AG09309 (cell line): ENCODE results near the gene NRL.
A peak's percentile ranks its signal among the peaks of the same experiment; 100 is the strongest.
"Not testable (repeated sequence)": the region's sequence is repeated elsewhere in the genome, so short reads cannot be mapped to it uniquely, and the experiment has no call there.

Experiments used
- DNase-seq: peaks from one replicate; pipeline ENCODE4 v3.0.0-alpha.2; 2010; ENCODE audit warnings: low read depth
- H3K4me3 ChIP-seq: 2 replicates; pipeline ENCODE4 v1.5.1; 2011; ENCODE audit warnings: mild to moderate bottlenecking, low read depth, low read length, moderate library complexity; ENCODE audit not compliant: control insufficient read depth
- TF ChIP-seq, protein P1 (sequence below): IDR thresholded peaks from 2 replicates; pipeline ENCODE4 v1.5.1; 2011; ENCODE audit warnings: mild to moderate bottlenecking, low read depth, low read length, inconsistent platforms; ENCODE audit not compliant: insufficient read depth, control insufficient read depth; ENCODE audit errors: missing control alignments

Gene NRL

GRCh38 chr14:24040692-24041091 lies 74.1 kb downstream of the NRL start:
- no peak for DNase-seq
- TF ChIP-seq, protein P1, sequence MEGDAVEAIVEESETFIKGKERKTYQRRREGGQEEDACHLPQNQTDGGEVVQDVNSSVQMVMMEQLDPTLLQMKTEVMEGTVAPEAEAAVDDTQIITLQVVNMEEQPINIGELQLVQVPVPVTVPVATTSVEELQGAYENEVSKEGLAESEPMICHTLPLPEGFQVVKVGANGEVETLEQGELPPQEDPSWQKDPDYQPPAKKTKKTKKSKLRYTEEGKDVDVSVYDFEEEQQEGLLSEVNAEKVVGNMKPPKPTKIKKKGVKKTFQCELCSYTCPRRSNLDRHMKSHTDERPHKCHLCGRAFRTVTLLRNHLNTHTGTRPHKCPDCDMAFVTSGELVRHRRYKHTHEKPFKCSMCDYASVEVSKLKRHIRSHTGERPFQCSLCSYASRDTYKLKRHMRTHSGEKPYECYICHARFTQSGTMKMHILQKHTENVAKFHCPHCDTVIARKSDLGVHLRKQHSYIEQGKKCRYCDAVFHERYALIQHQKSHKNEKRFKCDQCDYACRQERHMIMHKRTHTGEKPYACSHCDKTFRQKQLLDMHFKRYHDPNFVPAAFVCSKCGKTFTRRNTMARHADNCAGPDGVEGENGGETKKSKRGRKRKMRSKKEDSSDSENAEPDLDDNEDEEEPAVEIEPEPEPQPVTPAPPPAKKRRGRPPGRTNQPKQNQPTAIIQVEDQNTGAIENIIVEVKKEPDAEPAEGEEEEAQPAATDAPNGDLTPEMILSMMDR, result no peak
- H3K4me3 ChIP-seq, result no peak overlapping the region

DNA sequence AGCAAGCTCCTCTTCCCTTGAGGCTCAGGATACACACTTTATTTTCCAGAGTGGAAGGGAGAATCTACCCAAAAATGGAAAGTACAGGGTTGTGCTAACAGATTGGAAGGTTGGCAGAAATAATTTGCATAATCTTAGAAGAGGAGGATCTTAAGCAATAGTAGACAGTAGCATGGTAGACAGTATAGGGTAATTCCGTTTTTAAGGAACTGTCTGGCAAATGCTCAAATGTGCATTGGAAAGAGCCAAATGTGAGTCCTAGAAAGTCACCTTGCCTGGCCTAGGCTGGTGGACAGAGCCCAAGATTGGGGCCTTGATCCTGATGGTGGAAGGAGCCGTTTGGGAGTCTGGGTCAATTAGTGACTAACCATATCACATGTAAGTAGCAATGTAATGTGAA lies 76.1 kb downstream of the NRL start:
- TF ChIP-seq, protein P1, result no peak
- DNase-seq, result no peak
- no peak overlapping the region for H3K4me3 ChIP-seq

DNA sequence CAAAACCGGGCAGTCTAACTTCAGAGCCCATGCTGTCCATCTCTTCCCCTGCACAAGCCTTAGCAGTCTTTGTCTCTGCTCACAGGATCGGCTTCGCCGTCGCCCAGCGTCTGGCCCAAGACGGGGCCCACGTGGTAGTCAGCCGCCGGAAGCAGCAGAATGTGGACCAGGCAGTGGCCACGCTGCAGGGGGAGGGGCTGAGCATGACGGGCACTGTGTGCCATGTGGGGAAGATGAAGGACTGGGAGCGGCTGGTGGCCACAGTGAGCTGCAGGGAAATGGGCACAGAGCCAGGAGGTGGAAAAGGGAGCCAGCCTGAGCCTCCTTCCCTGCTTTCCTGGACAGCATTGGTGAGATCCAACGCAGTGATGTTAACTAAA lies 77.1 kb downstream of the NRL start:
- no peak for DNase-seq
- TF ChIP-seq, protein P1, result no peak
- no peak overlapping the region for H3K4me3 ChIP-seq

DNA sequence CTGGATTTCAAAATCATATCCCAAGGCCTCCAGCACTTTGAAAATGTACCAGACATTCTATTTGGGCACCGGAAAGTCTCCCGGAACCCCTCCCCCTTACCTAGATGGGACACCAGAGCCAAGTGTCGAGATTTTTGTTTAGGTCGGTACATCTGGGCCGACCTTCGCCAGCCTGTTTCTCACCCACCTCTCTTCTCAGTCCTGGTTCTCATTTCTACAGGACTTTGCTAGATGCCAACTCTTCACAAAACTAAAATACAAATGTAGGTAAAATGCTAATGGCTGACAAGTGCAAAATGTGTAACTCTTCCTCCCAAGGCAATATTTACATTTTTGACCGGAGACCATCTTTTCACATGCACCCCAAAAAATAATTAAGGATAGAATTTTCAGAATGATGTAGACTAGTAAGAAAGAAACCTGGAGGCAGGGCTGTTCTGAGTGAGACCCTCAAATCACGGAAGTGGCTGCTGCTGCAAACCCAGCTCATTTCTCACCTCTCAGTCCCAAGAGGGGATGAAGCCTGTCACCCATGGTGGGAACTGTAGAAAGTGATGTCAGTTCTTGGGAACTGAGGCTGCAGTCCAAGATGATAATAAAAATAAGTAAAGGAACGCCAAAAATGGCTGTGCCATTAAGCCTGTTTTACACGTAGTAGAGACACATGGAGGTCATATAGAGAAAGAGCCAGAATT lies 77.6 kb downstream of the NRL start:
- DNase-seq, result not testable (repeated sequence)
- peak overlapping the region; percentile 66 for H3K4me3 ChIP-seq

GRCh38 chr14:24036169-24036962 lies 78.4 kb downstream of the NRL start:
- TF ChIP-seq, protein P1, result peak; percentile 88
- DNase-seq, result no peak
- H3K4me3 ChIP-seq, result peak overlapping the region; percentile 66

DNA sequence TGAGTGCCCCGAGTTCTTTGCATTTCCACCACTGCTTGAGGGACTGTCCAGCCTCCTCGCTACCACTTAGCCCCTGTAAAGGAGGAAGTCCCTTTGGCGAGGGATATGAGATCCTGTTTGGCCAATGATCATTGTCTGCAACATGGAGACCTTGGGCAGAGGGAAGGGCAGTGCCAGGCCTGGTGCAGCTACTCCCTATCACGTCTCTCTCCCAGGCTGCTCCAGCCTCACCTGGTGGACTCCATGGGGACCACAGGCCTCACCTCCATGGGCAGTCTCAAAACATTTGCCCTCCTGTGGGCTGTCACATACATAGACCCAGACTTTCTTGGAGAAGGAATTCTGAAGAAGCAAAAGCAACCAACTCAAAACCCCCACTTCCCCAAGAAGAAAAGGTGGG lies 79.0 kb downstream of the NRL start:
- not testable (repeated sequence) for DNase-seq
- H3K4me3 ChIP-seq, result peak overlapping the region; percentile 66

DNA sequence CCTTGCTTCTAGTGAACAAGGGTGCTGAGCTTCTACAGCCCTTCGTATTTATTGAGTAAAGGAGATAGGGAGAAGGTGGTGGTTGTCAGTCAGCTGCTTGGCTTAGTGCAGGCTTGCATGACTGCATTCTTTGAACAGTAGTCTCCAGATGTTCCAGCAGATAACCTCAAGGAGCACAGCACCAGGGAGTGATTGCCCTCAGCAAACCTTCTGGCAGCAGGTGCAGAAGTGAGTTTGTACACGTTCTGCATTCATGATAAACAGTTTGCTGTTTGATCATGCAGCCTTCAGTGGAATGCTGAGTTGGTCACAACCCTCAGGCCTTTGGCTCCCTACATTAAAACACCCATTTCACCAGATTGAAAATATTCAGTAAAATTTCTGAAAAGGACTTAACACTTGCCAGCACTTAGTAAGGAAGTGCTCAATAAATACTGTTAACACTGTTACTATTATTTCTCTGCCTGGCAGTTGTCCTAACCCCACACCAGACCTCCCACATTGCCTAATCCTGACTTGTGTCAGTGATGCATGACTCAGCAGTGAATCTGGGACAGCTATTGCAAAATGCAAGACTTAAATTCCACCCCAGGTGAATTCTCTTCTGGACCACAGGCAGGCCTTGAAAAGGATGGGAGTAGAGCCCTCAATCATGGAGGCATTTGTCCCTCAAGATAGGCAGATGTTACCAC lies 81.9 kb downstream of the NRL start:
- TF ChIP-seq, protein P1, result no peak
- DNase-seq, result peak; percentile 81

DNA sequence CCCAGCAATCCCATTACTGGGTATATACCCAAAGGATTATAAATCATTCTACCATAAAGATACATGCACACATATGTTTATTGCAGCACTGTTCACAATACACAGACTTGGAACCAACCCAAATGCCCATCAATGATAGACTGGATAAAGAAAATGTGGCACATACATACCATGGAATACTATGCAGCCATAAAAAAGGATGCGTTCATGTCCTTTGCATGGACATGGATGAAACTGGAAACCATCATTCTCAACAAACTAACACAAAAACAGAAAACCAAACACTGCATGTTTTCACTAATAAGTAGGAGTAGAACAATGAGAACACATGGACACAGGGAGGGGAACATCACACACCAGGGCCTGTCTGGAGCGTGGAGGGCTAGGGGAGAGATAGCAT lies 83.4 kb downstream of the NRL start:
- not testable (repeated sequence) for H3K4me3 ChIP-seq, DNase-seq

More for the DNA sequence above, 81.9 kb downstream of the NRL start:
- no peak overlapping the region for H3K4me3 ChIP-seq

- DNase-seq, H3K4me3 ChIP-seq: not testable (repeated sequence)
Observed at GRCh38 chr14:24029687-24030086, 85.1 kb downstream of the NRL start.
